Measurements from ENCODE around the gene CMSS1.

The CMSS1 gene

GRCh38 chr3:99943931-99944761, 126.5 kb downstream of the CMSS1 start:
- no peak for DNase-seq

GRCh38 chr3:99945328-99945995, 127.8 kb downstream of the CMSS1 start:
- DNase-seq: no peak

- DNase-seq: no peak
Measured at GRCh38 chr3:99947356-99947755, 129.7 kb downstream of the CMSS1 start.

GRCh38 chr3:99948467-99949089, 130.9 kb downstream of the CMSS1 start:
- DNase-seq: no peak

- DNase-seq: no peak
Measured at GRCh38 chr3:99949956-99950670, 132.5 kb downstream of the CMSS1 start.

- no peak for DNase-seq
Measured at GRCh38 chr3:99950921-99951320, 133.3 kb downstream of the CMSS1 start.

GRCh38 chr3:99951701-99952100, 134.0 kb downstream of the CMSS1 start:
- no peak for DNase-seq

- no peak for DNase-seq
Measured at GRCh38 chr3:99952306-99952705, 134.6 kb downstream of the CMSS1 start.

GRCh38 chr3:99953596-99953995, 135.9 kb downstream of the CMSS1 start:
- DNase-seq: no peak

- DNase-seq: no peak
Measured at GRCh38 chr3:99954914-99955644, 137.4 kb downstream of the CMSS1 start.

- DNase-seq: no peak
Measured at GRCh38 chr3:99955773-99956562, 138.3 kb downstream of the CMSS1 start.

- DNase-seq: no peak
Measured at GRCh38 chr3:99957151-99957796, 139.6 kb downstream of the CMSS1 start.

- no peak for DNase-seq
Measured at GRCh38 chr3:99958222-99958912, 140.7 kb downstream of the CMSS1 start.

- DNase-seq: no peak
Measured at GRCh38 chr3:99960123-99960878, 142.6 kb downstream of the CMSS1 start.

GRCh38 chr3:99960941-99961340, 143.3 kb downstream of the CMSS1 start:
- DNase-seq: no peak

GRCh38 chr3:99961756-99962515, 144.3 kb downstream of the CMSS1 start:
- DNase-seq: no peak

- no peak for DNase-seq
Measured at GRCh38 chr3:99962703-99963102, 145.0 kb downstream of the CMSS1 start.

- no peak for DNase-seq
Measured at GRCh38 chr3:99965077-99965476, 147.4 kb downstream of the CMSS1 start.
